ENCODE measurements around the gene HDAC7. TPM values are rescaled to one million over a fixed set of nuclear protein-coding genes. Genes with fewer than 3 reads are reported as not detected.

HDAC7 gene
- total and polyA plus RNA-seq, 2 of the 13 experiments (the other 11 are each of a cell fraction or from before 2014, with no cell fraction given), result 4.6 to 10.8 TPM

DNA sequence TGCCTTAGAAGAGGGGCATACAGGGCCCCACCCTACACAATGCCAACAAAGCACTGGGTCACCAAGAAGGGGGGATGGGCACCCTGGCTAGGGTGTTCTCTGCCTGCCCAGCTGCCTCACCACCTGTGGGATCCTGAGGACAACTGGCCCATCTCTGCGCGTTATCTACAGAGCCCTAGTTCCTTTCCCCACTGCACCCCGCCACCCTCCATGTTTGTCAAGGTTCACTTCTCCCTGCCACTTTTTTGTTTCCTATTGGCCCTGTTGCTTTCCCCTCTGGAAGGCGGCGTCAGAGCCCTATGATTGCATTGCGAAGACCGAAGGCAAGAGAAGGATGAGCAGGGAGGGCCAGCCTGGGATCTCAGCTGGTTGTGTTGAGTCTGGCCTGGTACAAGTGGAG, 45.0 kb downstream of the HDAC7 start:
- BruUV-seq (replicated peaks), result no TSS peak
- DNase-seq (ENCODE audit: low spot score) (no peak), ATAC-seq (no peak), FAIRE-seq (no peak)
- in situ Hi-C loops (cut with HindIII; ENCODE audit: extremely low pct_ligation_motif_present, low pct_unique_long_range_greater_than_20kb), result loop anchor here (5.0 kb wide), 2 partner anchors 32 to 62 kb away; no protein-coding TSS in a partner anchor
- no peaks in the 10 kb centered on the region for H4K20me1 ChIP-seq (ENCODE audit: insufficient read depth, low read length)
- H3K27me3 ChIP-seq (ENCODE audit: control insufficient read depth in 1 of 2, insufficient read depth in 2 of 2, low read length in 2 of 2), result peaks cover 3 to 8% of the 10 kb centered on the region in 2 experiments; a peak in 2 of 5 replicates
- intact Hi-C loops (cut with micrococcal nuclease; ENCODE audit: unreplicated experiment), result loop anchor here (5.0 kb wide), 1 partner anchor 122 kb away; no protein-coding TSS in a partner anchor
- ChIA-PET CTCF (ENCODE audit: low intra/inter-chr PET ratio, low total read pairs) (interaction anchor here (1.1 kb wide), 1 partner anchor 57 kb away, joined by 4 read pairs; no protein-coding TSS in a partner anchor), POLR2A (interaction anchor here (0.7 kb wide), 1 partner anchor 69 kb away, joined by 3 read pairs; the partner anchor contains the start of gene RPAP3)
- no peaks in the 10 kb centered on the region for H3K79me2 ChIP-seq (ENCODE audit: insufficient read depth, low read length)
- no peak overlapping the region for H3K4me3 ChIP-seq (replicated peaks in 1 of 3; ENCODE audit: insufficient read depth in 1 of 3, low read depth in 2 of 3, low read length in 3 of 3)
- no peaks in the 10 kb centered on the region for H3K36me3 ChIP-seq (replicated peaks in 1 of 2; ENCODE audit: control insufficient read depth in 1 of 2, insufficient read depth in 2 of 2, low read length in 2 of 2)
- H3K4me1 ChIP-seq (ENCODE audit: insufficient read depth, low read length), result peaks cover 49% of the 10 kb centered on the region
- no peak overlapping the region for H3K27ac ChIP-seq (ENCODE audit: extremely low read length, insufficient read depth, low read length)
- no peaks in the 10 kb centered on the region for H3K9me3 ChIP-seq (ENCODE audit: low read length)
- H3K4me2 ChIP-seq (ENCODE audit: low read depth, low read length), result no peak overlapping the region
- H2AFZ ChIP-seq (ENCODE audit: low read length), result no peak overlapping the region
- no peak overlapping the region for H3K9ac ChIP-seq (ENCODE audit: insufficient read depth, low read depth, low read length)
- WGBS (ENCODE audit: low lambda C conversion rate), result 95% methylated on average over 7 of the region's 7 CpGs
- TF ChIP-seq ZNF264 (CRISPR knock-in tag; IDR thresholded peaks at IDR 0.05) (no peak), ZNF891 (CRISPR knock-in tag; IDR thresholded peaks at IDR 0.05) (no peak), HOXA7 (CRISPR knock-in tag; IDR thresholded peaks at IDR 0.05) (no peak), CEBPB (IDR thresholded peaks at IDR 0.05; ENCODE audit: borderline replicate concordance, low read depth, low read length) (no peak), ZNF160 (CRISPR knock-in tag; IDR thresholded peaks at IDR 0.05) (no peak), KAT8 (CRISPR knock-in tag; IDR thresholded peaks at IDR 0.05) (no peak), ZNF550 (CRISPR knock-in tag; IDR thresholded peaks at IDR 0.05; ENCODE audit: borderline replicate concordance) (no peak), YY1 (IDR thresholded peaks at IDR 0.05; ENCODE audit: insufficient read depth, insufficient replicate concordance, low read depth, low read length) (no peak), GABPB1 (CRISPR knock-in tag; IDR thresholded peaks at IDR 0.05) (no peak), JARID2 (CRISPR knock-in tag; IDR thresholded peaks at IDR 0.05; ENCODE audit: insufficient replicate concordance) (no peak), REPIN1 (CRISPR knock-in tag; IDR thresholded peaks at IDR 0.05; ENCODE audit: borderline replicate concordance, low read depth) (no peak), PITX1 (CRISPR knock-in tag; IDR thresholded peaks at IDR 0.05) (no peak), ZSCAN22 (CRISPR knock-in tag; IDR thresholded peaks at IDR 0.05) (no peak), ZNF337 (CRISPR knock-in tag; IDR thresholded peaks at IDR 0.05; ENCODE audit: borderline replicate concordance, low read depth) (no peak), SIX4 (CRISPR knock-in tag; IDR thresholded peaks at IDR 0.05) (no peak)
- TF ChIP-seq, protein P1, sequence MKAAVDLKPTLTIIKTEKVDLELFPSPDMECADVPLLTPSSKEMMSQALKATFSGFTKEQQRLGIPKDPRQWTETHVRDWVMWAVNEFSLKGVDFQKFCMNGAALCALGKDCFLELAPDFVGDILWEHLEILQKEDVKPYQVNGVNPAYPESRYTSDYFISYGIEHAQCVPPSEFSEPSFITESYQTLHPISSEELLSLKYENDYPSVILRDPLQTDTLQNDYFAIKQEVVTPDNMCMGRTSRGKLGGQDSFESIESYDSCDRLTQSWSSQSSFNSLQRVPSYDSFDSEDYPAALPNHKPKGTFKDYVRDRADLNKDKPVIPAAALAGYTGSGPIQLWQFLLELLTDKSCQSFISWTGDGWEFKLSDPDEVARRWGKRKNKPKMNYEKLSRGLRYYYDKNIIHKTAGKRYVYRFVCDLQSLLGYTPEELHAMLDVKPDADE (CRISPR knock-in tag; IDR thresholded peaks at IDR 0.05), result no peak
- TF ChIP-seq, protein P2, sequence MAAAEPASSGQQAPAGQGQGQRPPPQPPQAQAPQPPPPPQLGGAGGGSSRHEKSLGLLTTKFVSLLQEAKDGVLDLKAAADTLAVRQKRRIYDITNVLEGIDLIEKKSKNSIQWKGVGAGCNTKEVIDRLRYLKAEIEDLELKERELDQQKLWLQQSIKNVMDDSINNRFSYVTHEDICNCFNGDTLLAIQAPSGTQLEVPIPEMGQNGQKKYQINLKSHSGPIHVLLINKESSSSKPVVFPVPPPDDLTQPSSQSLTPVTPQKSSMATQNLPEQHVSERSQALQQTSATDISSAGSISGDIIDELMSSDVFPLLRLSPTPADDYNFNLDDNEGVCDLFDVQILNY (CRISPR knock-in tag; conservative IDR thresholded peaks at IDR 0.05), result no peak
- TF ChIP-seq, protein P3, sequence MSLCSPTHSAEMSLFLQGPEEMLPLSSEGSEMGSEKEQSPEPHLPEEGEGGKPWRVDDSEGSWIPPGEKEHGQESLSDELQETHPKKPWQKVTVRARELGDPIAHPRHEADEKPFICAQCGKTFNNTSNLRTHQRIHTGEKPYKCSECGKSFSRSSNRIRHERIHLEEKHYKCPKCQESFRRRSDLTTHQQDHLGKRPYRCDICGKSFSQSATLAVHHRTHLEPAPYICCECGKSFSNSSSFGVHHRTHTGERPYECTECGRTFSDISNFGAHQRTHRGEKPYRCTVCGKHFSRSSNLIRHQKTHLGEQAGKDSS (CRISPR knock-in tag; IDR thresholded peaks at IDR 0.05; ENCODE audit: borderline replicate concordance, low read depth), result no peak

Data from HepG2 (cell line).